Stimulated activated CD8-positive, alpha-beta memory T cell treated with anti-CD3 and anti-CD28 coated beads, Interleukin-15, amount 100 ng/mL, for 4 hours (primary cell): Measurements from ENCODE around the gene DMXL1.
"Not testable (repeated sequence)": the region's sequence is repeated elsewhere in the genome, so short reads cannot be mapped to it uniquely, and the experiment has no call there.

ENCODE experiments used
- DNase-seq, 2 donors: peaks; one replicate each; pipeline ENCODE4 v3.0.0-alpha.2; 2020; ENCODE audit warnings: low read depth in 2 of 2

DMXL1 gene

DNA sequence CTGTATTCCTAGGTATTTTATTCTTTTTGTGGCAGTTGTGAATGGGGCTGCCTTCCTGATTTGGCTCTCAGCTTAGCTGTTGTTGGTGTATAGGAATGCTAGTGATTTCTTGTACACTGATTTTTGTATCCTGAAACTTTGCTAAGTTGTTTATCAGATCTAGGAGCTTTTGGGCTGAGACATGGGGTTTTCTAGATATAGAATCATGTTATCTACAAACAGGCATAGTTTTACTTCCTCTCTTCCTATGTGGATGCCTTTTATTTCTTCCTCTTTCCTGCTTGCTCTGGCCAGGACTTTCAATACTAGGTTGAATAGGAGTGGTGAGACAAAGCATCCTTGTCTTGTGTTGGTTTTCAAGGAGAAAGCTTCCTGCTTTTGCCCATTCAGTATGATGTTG, 129.9 kb downstream of the DMXL1 start:
- no peak for DNase-seq

DNA sequence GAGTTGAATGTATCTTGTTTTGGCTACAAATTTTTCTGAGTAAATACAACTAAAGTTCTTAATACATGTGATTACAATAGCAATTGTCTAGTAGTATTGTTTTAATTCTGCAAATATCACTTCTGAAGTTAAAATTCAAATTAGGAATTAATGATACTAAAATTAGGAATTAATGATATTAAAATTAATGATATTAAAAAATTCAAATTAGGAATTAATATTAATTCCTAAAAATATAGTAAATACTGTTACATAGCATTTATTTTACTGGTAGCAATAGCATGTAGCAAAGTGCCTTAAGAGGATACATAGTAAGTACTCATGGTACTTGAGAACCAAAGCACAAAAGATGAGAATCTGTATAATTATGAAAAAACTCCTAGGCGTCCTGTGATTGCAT, 136.2 kb downstream of the DMXL1 start:
- DNase-seq, result no peak

- DNase-seq, result no peak
These were observed 141.1 kb downstream of the DMXL1 start for GRCh38 chr5:119212026-119212425.

DNA sequence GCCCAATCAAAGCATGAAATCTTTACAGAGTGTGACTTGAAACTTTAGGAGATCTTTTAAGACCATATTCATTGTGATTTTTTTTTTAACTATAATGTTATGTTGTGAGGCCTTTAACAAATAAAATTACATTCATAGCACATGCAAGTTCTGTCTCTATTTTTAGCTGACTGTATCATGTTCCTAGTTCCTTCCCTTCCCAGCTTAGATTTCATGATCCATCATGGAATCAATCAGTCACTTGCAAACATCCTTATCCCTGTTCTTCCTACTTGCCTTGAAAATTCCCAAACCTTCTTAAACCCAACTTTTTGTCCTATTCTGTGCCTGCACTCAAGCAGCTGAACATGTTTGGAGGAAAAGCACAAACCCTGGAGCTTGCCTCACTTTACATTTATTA, 141.8 kb downstream of the DMXL1 start:
- no peak for DNase-seq

- no peak for DNase-seq
These were observed 146.3 kb downstream of the DMXL1 start for GRCh38 chr5:119217183-119217582.

DNA sequence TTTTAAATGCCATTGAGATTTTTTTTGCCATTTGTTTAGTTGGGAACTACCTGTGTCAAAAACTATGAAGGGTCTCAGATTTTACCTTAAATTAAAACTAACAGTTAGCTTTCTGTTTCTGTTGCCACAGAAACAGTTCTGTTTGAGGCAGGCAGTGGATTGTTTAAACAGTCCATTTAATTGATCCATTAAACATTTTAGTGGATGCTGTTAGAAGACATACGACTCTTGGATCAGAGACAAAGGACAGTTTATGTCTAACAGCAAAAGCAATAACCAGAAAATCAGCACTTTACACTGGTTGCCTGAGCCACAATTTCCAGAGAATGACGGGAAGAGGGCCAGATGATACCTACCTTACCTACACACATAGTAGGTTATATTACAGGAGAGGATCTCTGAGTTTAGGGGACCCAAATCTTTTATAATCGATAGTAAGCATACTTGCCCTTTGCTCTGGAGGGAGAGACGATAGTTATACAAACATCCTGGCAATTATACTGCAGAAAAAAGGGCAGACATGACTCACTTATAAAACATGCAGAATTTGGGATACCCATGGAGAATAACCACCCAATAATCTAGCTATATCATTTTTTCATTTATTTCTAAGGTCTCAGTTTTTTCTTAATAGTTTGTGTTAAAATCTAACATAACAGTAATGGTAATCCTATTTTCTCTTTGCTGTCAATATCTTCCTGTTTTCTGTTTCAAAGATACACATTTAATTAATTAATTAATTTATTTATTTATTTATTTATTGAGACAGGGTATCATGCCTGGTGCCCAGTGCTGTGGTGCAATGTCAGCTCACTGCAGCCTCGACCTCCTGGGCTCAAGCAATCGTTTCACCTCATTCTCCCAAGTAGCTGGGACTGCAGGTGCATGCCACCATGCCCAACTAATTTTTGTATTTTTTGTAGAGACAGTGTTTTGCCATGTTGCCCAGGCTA, 148.2 kb downstream of the DMXL1 start:
- DNase-seq, result no peak

DNA sequence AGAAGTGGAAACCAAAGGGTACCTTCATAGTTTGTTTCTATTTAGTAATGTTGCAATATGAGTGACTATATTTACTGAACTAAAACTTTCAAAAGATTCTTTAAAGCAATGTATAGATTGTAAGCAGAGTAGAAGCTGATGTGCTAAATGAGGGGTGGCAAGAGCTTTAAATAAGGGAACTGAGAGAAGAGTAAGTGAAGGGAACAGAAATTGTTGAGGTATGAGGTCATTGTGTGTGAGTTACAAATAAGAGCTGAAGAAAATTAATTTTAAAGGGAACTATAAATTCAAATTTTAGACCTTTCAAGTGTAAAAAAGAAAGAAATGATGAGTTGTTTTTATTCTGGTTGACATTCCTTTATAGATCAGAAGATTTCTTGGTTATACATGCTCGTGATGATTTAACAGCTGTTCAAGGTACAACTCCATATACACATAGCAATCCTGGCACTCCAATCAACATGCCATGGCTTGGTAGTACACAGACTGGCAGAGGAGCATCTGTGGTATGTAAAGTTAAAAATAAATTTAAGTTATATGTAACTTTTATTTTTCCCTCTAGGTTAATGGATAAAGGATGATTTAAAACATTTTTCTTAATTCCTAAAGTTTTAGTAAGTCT, 149.8 kb downstream of the DMXL1 start:
- DNase-seq, result no peak

- no peak for DNase-seq
These were observed 150.4 kb downstream of the DMXL1 start for GRCh38 chr5:119221330-119221729.

DNA sequence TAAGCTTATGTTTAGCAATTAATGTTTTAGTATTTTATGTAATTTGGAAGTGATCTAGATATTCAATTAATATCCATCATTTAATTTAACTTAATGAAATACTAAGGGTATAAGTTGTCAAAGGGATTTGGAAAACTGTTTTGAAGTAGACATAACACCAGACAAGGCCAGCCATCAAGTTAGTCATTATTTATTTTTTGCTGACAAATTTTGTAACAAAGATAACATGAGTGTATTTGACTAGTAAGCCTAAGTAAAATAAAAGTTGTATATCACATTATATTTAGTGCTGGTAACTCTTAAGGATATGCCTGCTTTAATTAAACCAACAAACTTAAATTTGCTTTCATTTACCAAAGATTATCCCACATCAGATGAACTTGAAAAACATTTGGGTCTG, 159.1 kb downstream of the DMXL1 start:
- no peak for DNase-seq

DNA sequence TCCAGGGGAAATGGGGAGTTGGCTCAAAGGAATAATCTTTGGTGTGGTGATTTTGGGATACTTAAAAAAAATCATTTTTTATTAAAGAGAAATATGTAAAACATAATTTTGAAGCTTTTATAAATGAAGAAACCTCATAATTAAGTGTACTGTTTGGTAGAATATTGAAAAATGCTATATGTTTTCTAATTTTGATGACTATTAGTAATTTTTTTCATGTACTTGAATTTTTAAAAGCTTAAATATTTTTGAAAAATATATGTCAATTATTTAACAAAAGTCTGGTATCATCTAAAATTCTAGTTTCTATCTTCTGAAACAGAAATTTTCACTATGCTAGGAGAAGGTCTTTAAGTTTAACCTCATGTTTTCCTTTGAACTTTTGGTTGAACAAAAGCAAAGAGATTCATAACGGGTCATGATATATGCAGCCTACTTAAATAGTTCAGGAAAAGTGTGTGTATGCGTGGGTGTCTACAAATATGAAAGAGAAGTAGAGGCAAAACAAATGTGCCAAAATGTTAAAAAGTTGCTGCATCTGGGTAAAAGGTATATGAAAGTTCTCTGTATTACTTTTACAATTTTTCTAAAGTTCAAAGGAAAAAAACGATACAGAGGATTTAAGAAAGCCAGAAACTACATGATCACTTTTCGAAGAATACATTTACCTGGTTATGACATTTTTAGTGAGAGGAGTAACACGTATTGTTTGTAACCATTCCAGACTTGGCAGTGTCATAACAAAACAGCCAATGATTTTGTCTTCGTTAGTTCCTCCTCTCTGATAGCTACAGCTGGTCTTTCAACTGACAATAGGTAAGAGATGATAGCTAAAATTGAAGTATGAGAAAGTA, 167.6 kb downstream of the DMXL1 start:
- DNase-seq, result no peak

- no peak for DNase-seq
These were observed 168.2 kb downstream of the DMXL1 start for GRCh38 chr5:119239119-119239417.

- not testable (repeated sequence) for DNase-seq
These were observed 168.9 kb downstream of the DMXL1 start for GRCh38 chr5:119239826-119240225.

DNA sequence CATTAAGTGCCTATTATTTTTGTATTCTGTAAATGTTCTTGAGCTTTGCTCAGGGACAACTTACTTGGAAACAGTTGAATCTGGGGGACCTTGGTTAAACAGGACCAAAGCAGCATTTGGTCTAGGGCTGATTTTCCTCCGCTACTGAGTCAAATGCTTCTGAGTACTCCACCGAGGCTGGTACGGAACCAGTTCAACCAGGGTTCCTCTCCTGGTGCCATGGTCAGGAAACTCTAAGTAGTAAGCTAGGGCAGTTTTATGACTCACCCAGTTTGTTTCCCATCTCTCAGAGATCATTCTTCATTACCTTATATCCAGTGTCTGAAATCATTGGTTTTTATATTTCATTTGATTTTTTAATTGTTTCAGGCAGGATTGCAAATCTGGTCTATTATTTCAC, 173.0 kb downstream of the DMXL1 start:
- no peak for DNase-seq

DNA sequence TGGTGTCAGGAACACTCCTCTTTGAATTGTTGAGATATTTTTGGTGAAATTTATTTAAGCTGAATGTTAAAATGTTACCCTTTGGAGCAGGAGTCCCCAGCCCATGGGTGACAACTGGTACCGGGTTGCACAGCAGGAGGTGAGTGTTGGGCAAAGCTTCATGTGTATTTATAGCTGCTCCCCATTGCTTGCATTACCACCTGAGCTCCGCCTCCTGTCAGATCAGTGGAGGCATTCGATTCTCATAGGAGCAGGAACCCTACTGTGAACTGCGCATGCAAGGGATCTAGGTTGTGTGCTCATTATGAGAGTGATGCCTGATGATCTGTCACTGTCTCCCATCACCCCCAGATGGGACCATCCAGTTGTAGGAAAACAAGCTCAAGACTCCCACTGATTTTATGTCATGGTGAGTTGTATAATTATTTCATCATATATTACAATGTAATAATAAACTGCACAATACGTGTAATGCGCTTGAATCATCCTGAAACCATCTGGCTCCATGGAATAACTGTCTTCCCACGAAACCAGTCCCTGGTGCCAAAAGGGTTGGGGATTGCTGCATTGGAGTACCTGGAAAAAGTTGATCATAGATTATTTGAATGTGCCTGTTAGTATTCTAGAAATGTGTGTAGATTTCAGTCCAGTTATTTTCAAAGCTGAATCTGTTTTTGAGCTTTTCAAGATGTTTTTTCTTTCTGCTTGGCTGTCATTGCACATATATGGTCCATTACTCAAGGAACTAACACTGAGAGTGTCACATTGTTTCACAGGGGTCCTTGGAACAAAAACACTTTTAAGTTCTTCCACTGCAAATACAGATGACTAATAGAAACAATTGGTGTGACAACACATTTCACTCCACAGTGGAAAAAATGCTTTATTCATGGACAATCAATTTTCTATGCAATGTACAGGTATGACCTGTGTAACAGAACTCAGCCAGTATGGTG, 180.3 kb downstream of the DMXL1 start:
- no peak for DNase-seq

GRCh38 chr5:119255571-119256356, 184.9 kb downstream of the DMXL1 start:
- no peak for DNase-seq

GRCh38 chr5:119257613-119258012, 186.7 kb downstream of the DMXL1 start:
- DNase-seq, result no peak

- no peak for DNase-seq
These were observed 192.8 kb downstream of the DMXL1 start for GRCh38 chr5:119263639-119264038.

GRCh38 chr5:119264186-119264585, 193.3 kb downstream of the DMXL1 start:
- no peak for DNase-seq

DNA sequence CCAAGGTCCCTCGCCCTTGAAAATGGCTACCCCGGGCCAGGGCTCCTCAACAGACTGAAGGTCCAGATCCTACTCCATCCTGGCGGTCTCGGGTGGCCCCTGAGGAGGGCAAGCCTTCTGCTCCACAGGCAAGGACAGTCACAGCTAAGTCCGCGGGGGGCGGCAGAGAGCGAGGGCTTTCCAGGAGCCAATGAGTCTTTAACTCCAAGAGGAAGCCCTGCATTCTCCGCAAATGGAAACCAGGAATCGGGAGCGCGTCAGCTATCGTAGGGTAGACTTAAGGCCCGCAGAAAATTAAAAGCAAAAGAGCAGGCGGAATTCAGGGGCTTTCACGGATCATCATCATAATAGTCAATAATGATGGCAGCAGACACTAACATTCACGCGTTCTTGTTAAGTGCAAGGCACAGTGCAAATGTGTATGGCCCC, 197.1 kb downstream of the DMXL1 start:
- DNase-seq, result peak; percentile 46 to 58

DNA sequence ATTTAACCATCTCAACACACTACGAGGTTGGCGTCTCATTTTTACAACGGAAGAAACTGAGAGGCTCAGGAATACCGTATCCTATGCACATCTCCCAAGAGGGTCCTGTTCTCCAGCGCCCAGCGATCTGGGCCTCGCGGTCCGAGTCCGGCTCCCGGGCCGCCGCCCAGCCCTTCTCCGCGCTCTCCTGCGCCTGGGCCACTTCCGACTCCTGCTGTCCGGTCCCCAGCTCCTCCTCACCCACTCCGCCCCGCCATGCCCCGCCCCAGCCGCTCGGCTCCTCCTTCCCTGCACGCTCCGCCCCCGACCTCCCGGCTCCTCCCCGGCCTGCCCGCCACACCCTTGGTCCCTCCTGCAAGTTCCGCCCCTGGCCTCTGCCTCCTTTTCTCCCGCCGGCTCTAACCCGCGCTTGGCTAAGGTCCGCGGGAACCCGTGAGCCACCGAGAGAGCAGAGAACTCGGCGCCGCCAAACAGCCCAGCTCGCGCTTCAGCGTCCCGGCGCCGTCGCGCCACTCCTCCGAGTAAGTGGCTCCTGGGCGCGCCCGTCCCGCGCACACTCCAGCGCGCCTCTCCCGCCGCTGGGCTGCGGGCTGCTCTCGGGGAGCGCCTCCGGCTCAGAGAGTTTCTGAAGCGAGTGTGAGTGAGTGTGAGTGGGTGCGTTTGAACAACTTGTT, 197.6 kb downstream of the DMXL1 start:
- DNase-seq, result peak; percentile 91 to 94
